GM15510 (cell line): Measurements from ENCODE around the gene EP400.

Source experiments
- POLR2A ChIP-seq: IDR thresholded peaks from 3 replicates; pipeline ENCODE4 v1.6.1; 2011; ENCODE audit warnings: borderline replicate concordance; ENCODE audit not compliant: insufficient read length; ENCODE audit errors: extremely low read depth

EP400 gene

DNA sequence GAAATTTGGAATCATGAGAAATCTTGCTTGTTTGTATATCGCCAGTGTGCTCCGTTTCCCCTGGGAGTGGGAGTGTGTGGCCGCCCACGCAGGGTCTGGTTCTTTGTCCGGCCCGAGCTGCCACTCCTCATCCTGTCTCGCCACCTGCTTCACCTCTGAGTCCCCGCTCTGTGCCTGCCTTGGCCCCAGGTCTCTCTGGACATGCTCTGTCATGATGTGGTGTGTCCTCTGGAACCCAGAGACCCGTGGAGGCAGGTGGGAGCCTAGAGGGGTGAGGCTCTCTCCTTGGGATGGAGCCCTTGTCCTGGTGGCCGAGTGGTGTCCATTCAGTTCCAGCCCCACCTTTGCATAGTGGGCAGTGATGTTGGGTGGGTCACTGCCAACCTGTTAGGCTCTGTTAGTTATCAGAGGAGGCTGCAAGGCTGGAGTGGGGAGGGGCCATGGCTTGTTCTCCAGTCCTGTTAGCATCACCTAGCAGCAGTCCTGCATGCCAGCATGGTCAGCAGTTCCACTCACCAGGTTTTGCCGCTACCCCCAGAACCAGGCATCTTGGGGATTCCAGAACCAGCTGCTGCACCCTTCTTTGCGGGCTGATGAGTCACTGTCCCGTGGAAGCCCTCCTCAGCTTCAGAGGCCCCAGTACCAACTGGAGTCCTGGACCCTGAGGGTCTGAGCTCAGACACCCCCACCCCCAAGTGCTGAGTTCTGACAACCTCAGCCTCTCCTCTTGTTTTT lies 76.5 kb downstream of the EP400 start:
- TF ChIP-seq POLR2A, result no peak

DNA sequence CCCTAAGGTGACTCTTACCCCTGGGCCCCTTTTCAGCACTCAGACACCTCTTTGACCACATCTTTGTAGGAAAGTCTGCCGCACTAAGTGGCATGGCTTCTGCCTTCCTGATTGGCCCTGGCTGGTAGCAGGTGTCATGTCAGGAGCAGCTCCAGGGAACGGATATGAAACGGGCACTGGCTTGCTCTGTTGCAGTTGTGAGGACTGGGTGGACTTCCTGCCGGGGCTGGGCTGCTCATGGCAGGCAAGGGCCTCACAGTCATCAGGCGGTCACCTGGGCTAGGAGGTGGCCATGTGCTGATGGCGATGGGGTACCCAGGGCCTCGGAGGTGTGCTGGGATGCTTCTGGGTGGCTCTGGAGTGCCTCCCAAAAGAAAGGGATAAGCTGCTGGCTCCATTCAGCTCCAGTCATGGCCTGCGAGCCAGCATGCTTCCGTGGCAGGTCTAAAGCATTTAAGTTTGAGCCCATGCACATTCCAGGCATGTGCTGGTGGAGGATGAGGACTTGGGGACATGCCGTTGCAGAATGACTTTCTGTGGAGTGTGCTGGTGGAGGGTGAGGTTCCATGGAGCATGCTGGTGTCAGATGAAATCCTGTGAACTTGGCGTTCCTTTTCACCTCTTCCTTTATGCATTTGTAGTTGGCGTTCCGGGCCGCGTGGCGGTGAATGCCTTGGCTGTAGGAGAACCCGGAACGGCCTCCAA lies 77.2 kb downstream of the EP400 start:
- no peak for TF ChIP-seq POLR2A

DNA sequence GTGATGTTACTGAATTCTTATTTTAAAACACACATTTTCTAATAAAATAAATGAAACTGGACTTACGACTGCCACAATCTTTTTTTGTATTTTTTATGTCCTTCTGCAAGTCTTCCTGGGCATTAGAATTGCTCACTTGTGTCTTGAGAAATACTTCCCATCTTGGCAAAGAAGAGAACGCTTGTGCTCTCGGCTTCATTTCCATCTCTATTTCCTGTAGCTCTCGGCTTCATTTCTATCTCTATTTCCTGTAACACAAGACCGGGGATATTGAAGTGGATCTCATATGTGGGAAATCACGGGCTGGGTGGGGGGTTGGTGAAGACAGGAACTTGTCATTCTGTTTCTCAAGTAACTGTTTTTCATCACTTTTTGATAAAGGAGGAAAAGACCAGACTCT lies 77.9 kb downstream of the EP400 start:
- no peak for TF ChIP-seq POLR2A

DNA sequence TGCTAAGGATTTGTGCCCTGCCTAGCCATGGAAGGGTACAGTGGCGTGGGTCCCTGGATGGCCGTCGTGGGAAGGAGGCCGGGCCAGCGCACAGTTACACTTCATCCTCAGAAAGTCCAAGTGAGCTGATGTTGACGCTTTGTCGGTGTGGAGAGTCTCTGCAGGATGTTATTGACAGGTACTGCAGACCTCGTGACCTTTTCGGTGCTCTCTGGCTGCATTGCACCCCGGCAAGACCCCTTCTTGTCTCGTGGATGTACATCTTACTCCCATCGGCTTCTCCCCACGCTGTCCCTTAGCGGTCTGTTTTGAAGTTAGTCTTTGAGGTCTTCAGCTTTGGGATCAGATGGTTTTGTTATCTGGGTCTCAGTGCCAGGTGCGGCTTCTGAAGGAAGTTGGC lies 78.4 kb downstream of the EP400 start:
- no peak for TF ChIP-seq POLR2A

DNA sequence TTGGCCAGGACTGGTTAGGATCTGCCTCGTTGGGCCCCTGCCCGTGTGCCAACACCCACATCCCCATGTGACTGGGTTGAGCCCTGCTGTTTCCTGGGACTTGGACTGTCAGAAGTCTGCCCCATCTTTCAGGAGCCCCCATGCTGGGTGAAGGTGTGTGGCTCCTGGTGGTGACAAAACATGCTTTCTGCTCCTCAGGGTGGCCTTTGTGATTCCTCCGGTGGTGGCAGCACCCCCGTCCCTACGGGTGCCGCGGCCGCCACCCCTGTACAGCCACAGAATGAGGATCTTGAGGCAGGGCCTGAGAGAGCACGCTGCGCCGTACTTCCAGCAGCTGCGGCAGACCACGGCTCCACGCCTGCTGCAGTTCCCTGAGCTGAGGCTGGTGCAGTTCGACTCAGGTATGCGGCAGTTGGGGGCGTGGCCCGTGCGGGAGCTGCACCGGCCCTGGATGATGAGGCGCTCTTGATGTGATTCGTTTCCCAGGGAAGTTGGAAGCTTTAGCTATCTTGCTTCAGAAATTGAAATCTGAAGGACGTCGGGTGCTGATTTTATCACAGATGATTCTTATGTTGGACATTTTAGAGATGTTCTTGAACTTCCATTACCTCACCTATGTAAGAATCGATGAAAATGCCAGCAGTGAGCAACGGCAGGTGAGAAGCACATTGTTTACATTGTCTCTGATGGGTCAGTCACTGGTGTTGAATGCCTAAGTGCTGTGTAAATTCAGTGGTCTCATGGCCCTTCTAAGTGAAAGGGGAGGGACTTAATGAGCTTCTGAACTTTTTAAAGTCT lies 80.0 kb downstream of the EP400 start:
- TF ChIP-seq POLR2A, result no peak

DNA sequence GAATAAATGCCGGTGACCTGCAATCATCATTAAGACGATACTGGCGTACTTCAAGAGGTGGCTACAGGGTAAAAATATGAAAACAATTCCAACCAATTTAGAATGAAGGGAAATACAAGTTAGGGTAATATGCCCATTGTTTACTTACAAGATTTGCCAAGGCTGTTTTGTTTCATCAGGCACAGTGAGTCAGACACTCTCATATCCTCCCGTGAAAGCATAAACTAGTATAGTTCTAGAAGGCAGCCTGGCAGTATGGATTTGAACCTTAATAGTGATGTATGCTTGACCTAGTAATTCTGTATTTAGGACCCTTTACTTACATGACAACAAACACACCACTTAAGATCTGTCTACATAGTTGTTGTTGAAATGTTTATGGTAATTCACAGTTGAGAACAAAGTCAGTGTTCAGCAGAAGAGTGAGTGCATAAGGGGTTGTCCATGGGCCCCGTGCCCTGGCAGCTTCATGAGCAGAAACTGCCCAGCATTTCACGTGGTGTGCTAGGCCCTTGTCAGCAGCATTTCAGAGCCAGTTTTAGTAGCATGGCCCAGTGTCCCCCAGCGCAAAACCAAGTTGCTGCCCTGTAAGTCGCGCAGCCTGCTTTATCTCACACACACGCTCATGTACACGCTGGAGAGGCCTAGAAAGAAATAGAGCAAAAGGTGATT lies 80.8 kb downstream of the EP400 start:
- no peak for TF ChIP-seq POLR2A

DNA sequence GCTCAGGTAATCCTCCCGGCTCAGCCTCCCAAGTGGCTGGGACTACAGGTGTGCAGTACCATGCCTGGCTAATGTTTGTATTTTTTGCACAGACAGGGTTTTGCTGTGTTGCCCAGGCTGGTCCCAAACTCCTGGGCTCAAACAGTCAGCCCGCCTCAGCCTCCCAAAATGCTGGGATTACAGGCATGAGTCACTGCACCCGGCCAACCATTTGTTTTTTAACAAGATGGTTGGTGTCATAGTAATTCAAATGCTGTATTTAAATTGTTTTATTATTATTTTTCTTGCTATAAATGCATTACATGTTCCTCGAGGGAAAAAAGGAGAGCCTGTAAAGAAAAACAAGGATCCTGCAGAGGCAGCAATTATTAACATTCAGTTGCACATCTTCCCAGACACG lies 83.9 kb downstream of the EP400 start:
- TF ChIP-seq POLR2A, result no peak

DNA sequence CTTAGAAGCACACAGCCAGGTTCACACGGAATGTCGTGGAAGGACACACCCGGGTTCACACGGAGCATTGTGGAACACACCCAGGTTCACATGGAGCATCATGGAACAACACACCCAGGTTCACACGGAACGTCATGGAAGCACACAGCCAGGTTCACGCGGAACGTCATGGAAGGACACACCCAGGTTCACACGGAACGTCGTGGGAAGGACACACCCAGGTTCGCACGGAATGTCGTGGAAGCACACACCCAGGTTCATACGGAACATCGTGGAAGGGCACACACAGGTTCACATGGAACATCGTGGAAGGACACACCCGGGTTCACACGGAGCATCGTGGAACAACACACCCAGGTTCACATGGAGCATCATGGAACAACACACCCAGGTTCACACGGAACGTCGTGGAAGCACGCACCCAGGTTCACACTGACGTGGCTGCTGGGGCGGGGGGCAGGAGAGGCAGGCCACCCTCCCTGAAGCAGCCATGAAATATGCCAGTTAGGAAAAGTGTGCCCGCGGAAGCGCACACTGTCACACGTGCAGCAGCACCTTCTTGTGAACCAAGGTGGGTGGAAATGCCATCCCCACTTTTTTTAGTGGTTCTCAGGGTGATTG lies 86.4 kb downstream of the EP400 start:
- TF ChIP-seq POLR2A, result no peak

DNA sequence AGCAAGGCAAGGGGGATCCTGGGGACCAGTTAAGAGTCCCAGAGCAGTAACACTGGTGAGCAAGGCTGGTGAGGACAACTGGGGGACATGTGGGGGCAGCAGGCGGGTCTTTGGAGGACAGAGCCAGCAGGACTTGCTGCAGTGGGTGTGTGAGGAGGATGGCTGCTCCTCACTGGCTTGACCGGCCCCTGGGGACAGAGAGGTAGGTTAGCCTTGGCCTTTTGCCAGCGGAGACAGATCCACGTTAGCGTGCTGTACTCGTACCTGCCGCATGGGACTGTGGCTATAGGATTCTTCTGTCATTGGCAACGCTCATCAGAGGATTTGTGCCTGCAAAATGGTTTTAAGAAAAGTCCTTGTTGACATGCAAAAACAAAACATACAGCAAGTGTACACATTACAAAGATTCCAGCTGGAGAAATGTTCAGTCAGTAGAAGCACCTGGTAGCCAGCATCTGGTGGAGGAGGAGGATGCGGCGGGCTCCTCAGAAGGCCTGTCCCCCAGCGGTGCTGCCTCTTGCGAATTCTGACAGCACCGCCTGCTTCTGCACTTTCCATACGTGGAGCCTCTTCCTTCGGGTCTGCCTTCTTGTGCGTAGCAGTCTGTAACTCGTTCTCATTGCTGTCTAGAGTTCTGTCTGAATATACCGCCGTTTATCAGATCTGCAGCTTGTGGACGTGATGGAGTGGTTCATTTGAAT lies 91.3 kb downstream of the EP400 start:
- TF ChIP-seq POLR2A, result no peak

DNA sequence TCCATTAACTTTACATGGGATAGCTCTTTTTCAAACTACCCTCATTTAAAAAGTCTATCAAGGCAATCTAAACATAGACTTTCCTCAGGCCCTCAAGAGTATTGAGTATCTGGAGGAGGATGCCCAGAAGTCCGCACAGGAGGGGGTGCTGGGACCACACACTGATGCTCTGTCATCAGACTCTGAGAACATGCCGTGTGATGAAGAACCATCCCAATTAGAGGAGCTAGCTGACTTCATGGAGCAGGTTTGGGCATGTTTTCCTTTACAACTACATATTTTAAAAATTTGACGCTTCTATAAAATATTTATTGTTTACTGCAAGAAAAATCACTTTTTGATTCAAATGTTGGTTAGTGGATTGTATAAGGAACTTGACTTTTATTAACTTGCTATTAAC lies 93.5 kb downstream of the EP400 start:
- TF ChIP-seq POLR2A, result no peak

DNA sequence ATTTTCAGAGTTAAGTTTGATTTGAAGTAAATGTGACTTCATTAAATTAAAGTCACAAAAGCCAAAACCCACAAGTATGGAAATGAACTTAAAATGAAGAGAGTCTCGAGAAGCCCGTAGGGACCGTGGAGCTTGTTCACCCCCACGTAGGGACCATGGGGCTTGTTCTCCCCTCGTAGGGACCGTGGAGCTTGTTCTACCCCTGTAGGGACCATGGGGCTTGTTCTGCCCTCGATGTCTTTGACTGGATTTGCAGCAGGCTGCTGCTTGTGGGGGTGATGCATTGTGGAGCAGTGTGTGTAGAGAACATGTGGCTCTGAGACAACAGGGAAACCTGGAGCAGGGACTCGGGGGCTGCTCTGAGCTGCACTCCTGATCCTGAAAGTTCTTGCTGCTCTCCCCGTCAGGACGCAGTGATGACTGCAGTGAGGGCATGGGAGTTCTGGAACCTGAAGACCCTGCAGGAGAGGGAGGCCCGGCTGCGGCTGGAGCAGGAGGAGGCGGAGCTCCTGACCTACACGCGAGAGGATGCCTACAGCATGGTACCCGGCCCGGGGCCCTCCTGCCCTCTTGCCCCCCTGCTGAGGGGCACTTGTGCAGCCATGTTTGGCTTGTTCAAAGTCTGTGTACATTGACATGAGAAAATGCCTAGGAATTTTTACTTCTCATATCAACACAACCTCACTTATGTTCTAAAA lies 94.2 kb downstream of the EP400 start:
- TF ChIP-seq POLR2A, result no peak

DNA sequence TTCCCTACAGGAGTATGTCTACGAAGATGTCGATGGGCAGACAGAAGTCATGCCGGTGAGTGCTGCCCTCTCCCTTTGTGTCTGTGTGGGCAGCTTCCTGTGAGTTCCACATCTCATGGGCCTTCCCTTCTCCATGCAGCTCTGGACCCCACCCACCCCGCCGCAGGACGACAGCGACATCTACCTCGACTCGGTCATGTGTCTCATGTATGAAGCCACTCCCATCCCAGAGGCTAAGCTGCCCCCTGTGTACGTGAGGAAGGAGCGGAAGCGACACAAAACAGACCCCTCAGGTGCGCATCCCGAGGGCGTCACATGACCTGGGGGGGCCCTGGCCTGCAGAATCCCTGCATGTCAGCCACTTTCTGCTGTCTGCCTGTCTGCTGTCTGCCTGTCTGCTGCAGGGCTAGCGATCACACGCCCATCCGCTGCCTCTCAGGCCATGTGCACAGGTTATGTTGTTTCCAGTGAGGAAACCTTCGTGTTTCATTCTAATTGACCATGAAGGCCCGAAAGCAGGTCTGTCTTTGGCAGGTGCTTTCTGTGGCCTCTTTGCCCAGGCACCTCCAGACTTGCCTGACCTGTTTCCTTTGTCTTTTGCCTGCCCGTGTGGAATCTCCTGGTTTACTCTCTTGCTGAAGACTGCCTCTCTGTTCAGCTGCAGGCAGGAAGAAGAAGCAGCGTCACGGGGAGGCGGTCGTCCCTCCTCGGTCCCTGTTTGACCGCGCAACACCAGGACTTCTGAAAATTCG lies 95.1 kb downstream of the EP400 start:
- no peak for TF ChIP-seq POLR2A

DNA sequence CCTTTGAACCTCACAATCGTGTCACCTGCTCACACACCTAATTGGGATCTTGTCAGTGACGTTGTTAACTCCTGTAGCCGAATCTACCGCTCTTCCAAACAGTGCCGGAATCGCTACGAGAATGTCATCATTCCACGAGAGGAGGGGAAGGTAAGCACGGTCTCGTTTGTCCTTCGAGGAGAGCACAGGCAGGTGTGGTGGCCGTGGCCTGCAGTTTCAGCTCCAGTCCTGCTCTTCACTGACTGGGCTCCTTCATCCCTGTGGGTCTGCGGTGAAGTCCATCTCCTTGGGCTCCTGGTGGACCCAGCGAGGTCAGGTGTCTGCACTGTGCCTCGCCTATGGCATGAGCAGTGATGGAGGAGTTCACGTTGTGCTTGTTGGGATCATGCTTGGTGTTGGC lies 96.0 kb downstream of the EP400 start:
- no peak for TF ChIP-seq POLR2A
